Spleen (tissue), 13 donors: Measurements from ENCODE around the gene PPARA. TPM values are rescaled to one million over a fixed set of nuclear protein-coding genes. Genes with fewer than 3 reads are reported as not detected.
A peak's percentile ranks its signal among the peaks of the same experiment; 100 is the strongest.

Experiments used
- DNase-seq: peaks from one replicate; pipeline ENCODE4 v3.0.0-alpha.2; 2020
- H3K27ac ChIP-seq, 8 donors: fragments of 200-600 bp; sonication (generic) in 7 of 8; 1 replicate in 4 of 8; 2 replicates in 4 of 8; pipeline versions ENCODE4 v1.5.0 to v1.8.0; 2016 to 2021; ENCODE audit warnings: inconsistent platforms in 4 of 8, mild to moderate bottlenecking in 4 of 8, moderate library complexity in 1 of 8
- H3K27me3 ChIP-seq, 7 donors: fragments of 200-600 bp; sonication (generic) in 6 of 7; replicated peaks in 1 of 7; 1 replicate in 4 of 7; 2 replicates in 3 of 7; pipeline versions ENCODE4 v1.5.0 to v1.8.0; 2016 to 2021; ENCODE audit warnings: inconsistent platforms in 3 of 7, mild to moderate bottlenecking in 1 of 7
- H3K36me3 ChIP-seq, 6 donors: fragments of 200-600 bp; sonication (generic) in 5 of 6; 1 replicate in 4 of 6; 2 replicates in 2 of 6; pipeline versions ENCODE4 v1.5.0 to v1.8.0; 2016 to 2021; ENCODE audit warnings: inconsistent platforms in 2 of 6
- H3K4me1 ChIP-seq, 6 donors: fragments of 200-600 bp; sonication (generic) in 5 of 6; 1 replicate in 3 of 6; 2 replicates in 3 of 6; pipeline versions ENCODE4 v1.5.0 to v1.8.0; 2016 to 2021; ENCODE audit warnings: inconsistent platforms in 3 of 6
- H3K4me3 ChIP-seq, 8 donors: fragments of 200-600 bp; sonication (generic) in 7 of 8; 1 replicate in 4 of 8; 2 replicates in 4 of 8; pipeline versions ENCODE4 v1.5.0 to v1.8.0; 2016 to 2021; ENCODE audit warnings: inconsistent platforms in 4 of 8, mild to moderate bottlenecking in 4 of 8, moderate library complexity in 2 of 8
- H3K9me3 ChIP-seq, 8 donors: fragments of 200-600 bp; sonication (generic) in 7 of 8; 1 replicate in 4 of 8; 2 replicates in 4 of 8; pipeline versions ENCODE4 v1.5.0 to v1.8.0; 2016 to 2021; ENCODE audit warnings: inconsistent platforms in 4 of 8
- POLR2A ChIP-seq, 3 donors: fragments of 450-650 bp; IDR thresholded peaks; one replicate each; pipeline ENCODE4 v1.5.1; 2017; ENCODE audit warnings: antibody characterized with exemption in 3 of 3, mild to moderate bottlenecking in 1 of 3
- POLR2AphosphoS5 ChIP-seq, 3 donors: sonication (generic); formaldehyde crosslinking; IDR thresholded peaks; one replicate each; pipeline ENCODE4 v1.5.1; 2017; ENCODE audit warnings: antibody characterized with exemption in 3 of 3
- WGBS, 5 donors: extraction: QIAGEN DNeasy Blood & Tissue Kit in 3 of 5; methylation state at CpG; one replicate each; pipeline versions ENCODE4 v1.1.5 to v1.1.7; 2013 to 2018; 5-methylcytosine and 5-hydroxymethylcytosine counted together
- intact Hi-C: fragments of 100-400 bp; cut with DNase I; formaldehyde crosslinking; loops from one replicate; pipeline ENCODE4 v1.15.0; 2023; ENCODE audit warnings: low total_unique reads
- long read RNA-seq, 2 donors: transcript quantifications; one replicate each; lab custom pipeline, GENCODE V29; 2026
- polyA plus RNA-seq, 3 donors: library from polyadenylated mRNA; stranded (reverse); fragments of 200-250 nt; gene quantifications; one replicate each; pipeline ENCODE4 v1.2.1, GENCODE V29; 2013
- total RNA-seq, 7 donors: library from RNA; depleted of rRNA in 3 of 7; stranded (reverse); fragments of >200 nt in 3 of 7; fragmentation: NEBNext Ultra II Directional in 4 of 7; extraction: Animal tissue kit (Norgen Biotek cat#: 25700) in 4 of 7; gene quantifications; one replicate each; pipeline versions ENCODE4 v1.1.0 to v1.2.1, GENCODE V29; 2016 to 2021
- TF ChIP-seq, protein P1 (sequence below), 11 experiments: fragments of 200-600 bp in 7 of 11; fragments of 450-650 bp in 4 of 11; sonication (generic) in 4 of 11; IDR thresholded peaks in 8 of 11; conservative IDR thresholded peaks in 3 of 11; 1 replicate in 7 of 11; 2 replicates in 4 of 11; pipeline versions ENCODE4 v1.4.0 to v1.8.0; 2016 to 2021; ENCODE audit warnings: antibody characterized with exemption in 11 of 11, inconsistent platforms in 4 of 11, mild to moderate bottlenecking in 1 of 11
- donor health status: healthy with polysubstance abuse.
- donor health status: DM: no; HTN: no; CAD: no; lungs with moderate emphysema.
- donor health status: DM: no; HTN: no; CAD: no.
- donor health status: Bipolar disorder and iron deficiency.
- donor health status: healthy.
- donor health status: DM: no; HTN: no; CAD: no.
- donor health status: DM: yes; HTN: yes; CAD: no.

PPARA gene
- 10 to 100 TPM; 21.2 to 40.9 (median 24.8) TPM for total RNA-seq
- 1 to 10 TPM; 2.0 to 5.8 (median 2.4) TPM for polyA plus RNA-seq
- long read RNA-seq, donor 1: 0 reads
- long read RNA-seq, donor 2, partial matches to known transcripts: 0 of 1 reads
- long read RNA-seq, donor 2, other reads (novel, unspliced or antisense): 0 of 1 reads

- H3K4me3 ChIP-seq: peak within 1 kb of the TSS; percentile 79 to 98 (median 90)
- H3K36me3 ChIP-seq: peaks cover 0 to 27% (median 0%) of the 10 kb centered on the region in 6 donors
- peak within 1 kb of the TSS; percentile 63 to 86 (median 81) for H3K27ac ChIP-seq
- DNase-seq: peak; percentile 98
- 0 to 1% (median 1%) methylated on average over 1 to 98 of the region's 98 CpGs for WGBS, 5 donors
- H3K9me3 ChIP-seq: no peaks in the 10 kb centered on the region
- TF ChIP-seq POLR2A (IDR thresholded peaks at IDR 0.05): no peak
- peak; percentile 38 to 58 (median 58) for TF ChIP-seq POLR2AphosphoS5 (IDR thresholded peaks at IDR 0.05)
- H3K4me1 ChIP-seq: peaks cover 12 to 54% (median 29%) of the 10 kb centered on the region in 6 donors
- no peaks in the 10 kb centered on the region for H3K27me3 ChIP-seq
- intact Hi-C loops: no loop called here
These were observed at the start of gene PPARA for GRCh38 chr22:46150034-46150654. Gene PPARA (plus strand): TSS chr22:46150526. CDS start chr22:46198384, 47,858 bp downstream.

- 83 to 96% (median 89%) methylated on average over 9 to 11 of the region's 11 CpGs for WGBS, 5 donors
- intact Hi-C loops: no loop called here
- H3K36me3 ChIP-seq: peaks cover 2 to 100% (median 71%) of the 10 kb centered on the region in 6 donors
- TF ChIP-seq POLR2A (IDR thresholded peaks at IDR 0.05) (no peak), POLR2AphosphoS5 (IDR thresholded peaks at IDR 0.05) (peak in 2 of 3 donors; percentile 46 to 58)
- TF ChIP-seq, protein P1, sequence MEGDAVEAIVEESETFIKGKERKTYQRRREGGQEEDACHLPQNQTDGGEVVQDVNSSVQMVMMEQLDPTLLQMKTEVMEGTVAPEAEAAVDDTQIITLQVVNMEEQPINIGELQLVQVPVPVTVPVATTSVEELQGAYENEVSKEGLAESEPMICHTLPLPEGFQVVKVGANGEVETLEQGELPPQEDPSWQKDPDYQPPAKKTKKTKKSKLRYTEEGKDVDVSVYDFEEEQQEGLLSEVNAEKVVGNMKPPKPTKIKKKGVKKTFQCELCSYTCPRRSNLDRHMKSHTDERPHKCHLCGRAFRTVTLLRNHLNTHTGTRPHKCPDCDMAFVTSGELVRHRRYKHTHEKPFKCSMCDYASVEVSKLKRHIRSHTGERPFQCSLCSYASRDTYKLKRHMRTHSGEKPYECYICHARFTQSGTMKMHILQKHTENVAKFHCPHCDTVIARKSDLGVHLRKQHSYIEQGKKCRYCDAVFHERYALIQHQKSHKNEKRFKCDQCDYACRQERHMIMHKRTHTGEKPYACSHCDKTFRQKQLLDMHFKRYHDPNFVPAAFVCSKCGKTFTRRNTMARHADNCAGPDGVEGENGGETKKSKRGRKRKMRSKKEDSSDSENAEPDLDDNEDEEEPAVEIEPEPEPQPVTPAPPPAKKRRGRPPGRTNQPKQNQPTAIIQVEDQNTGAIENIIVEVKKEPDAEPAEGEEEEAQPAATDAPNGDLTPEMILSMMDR (IDR thresholded peaks at IDR 0.05 in 8 of 11, conservative IDR thresholded peaks at IDR 0.05 in 3 of 11): no peak
- H3K27me3 ChIP-seq: no peaks in the 10 kb centered on the region
- H3K27ac ChIP-seq: peak overlapping the region in 7 of 8 donors; percentile 51 to 98 (median 84)
- peaks cover 20 to 99% (median 72%) of the 10 kb centered on the region in 6 donors for H3K4me1 ChIP-seq
- no peak for DNase-seq
- no peaks in the 10 kb centered on the region for H3K9me3 ChIP-seq
- no peak overlapping the region for H3K4me3 ChIP-seq
These were observed 48.2 kb upstream of the PPARA start for GRCh38 chr22:46102159-46102558.

GRCh38 chr22:46102752-46103151 is 47.6 kb upstream of the PPARA start:
- peaks cover 22 to 99% (median 75%) of the 10 kb centered on the region in 6 donors for H3K4me1 ChIP-seq
- peak overlapping the region in 7 of 8 donors; percentile 39 to 98 (median 84) for H3K27ac ChIP-seq
- DNase-seq: no peak

DNA sequence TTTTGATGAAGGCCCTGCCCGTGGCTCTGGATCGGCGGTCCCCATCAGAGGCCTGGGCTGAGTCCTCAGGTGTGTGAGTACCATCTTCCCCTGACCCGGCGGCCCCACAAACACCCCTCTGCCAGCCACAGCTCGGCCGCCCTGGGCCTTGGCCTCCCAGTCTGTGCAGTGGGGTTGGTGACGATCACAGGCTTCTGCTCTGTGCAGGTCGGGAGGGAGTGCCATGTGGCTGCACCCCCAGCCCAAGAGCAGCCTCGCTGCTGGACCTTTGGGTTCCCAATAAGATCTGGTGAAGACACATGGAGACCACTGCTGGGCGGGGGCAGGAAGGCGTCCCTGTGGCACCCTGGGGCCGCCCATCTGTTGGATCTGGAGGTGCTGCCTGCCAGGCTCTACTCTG is 47.1 kb upstream of the PPARA start:
- DNase-seq: no peak
- H3K27ac ChIP-seq: peak overlapping the region in 7 of 8 donors; percentile 39 to 98 (median 84)
- H3K36me3 ChIP-seq: peaks cover 0 to 100% (median 67%) of the 10 kb centered on the region in 6 donors
- H3K4me1 ChIP-seq: peaks cover 26 to 99% (median 77%) of the 10 kb centered on the region in 6 donors
- WGBS, 5 donors: 83 to 89% (median 85%) methylated on average over 11 to 13 of the region's 13 CpGs
- no peaks in the 10 kb centered on the region for H3K27me3 ChIP-seq
- H3K9me3 ChIP-seq: no peaks in the 10 kb centered on the region
- TF ChIP-seq POLR2A (IDR thresholded peaks at IDR 0.05): no peak
- TF ChIP-seq, protein P1 (IDR thresholded peaks at IDR 0.05 in 8 of 11, conservative IDR thresholded peaks at IDR 0.05 in 3 of 11): no peak
- TF ChIP-seq POLR2AphosphoS5 (IDR thresholded peaks at IDR 0.05): peak in 1 of 3 donors; percentile 26
- intact Hi-C loops: no loop called here
- no peak overlapping the region for H3K4me3 ChIP-seq

More at GRCh38 chr22:46102752-46103151, 47.6 kb upstream of the PPARA start:
- Histone ChIP-seq H3K36me3 (peaks cover 2 to 100% (median 69%) of the 10 kb centered on the region in 6 donors), H3K9me3 (no peaks in the 10 kb centered on the region), H3K4me3 (no peak overlapping the region), H3K27me3 (no peaks in the 10 kb centered on the region)
- WGBS, 5 donors: 73 to 82% (median 79%) methylated on average over 4 to 13 of the region's 13 CpGs
- intact Hi-C loops: no loop called here
- peak in 1 of 3 donors; percentile 55 for TF ChIP-seq POLR2AphosphoS5 (IDR thresholded peaks at IDR 0.05)
- TF ChIP-seq, protein P1 (IDR thresholded peaks at IDR 0.05 in 8 of 11, conservative IDR thresholded peaks at IDR 0.05 in 3 of 11): no peak
